HG02588 (cell line): Measurements from ENCODE around the gene AEBP2.
"Not testable (repeated sequence)": the region's sequence is repeated elsewhere in the genome, so short reads cannot be mapped to it uniquely, and the experiment has no call there.

Experiments
- ATAC-seq: cut with Tn5 transposase; IDR thresholded peaks from one replicate; pipeline ENCODE4 v1.9.1; 2021; ENCODE audit warnings: mild to moderate bottlenecking, moderate library complexity; ENCODE audit not compliant: unreplicated experiment

AEBP2 gene

DNA sequence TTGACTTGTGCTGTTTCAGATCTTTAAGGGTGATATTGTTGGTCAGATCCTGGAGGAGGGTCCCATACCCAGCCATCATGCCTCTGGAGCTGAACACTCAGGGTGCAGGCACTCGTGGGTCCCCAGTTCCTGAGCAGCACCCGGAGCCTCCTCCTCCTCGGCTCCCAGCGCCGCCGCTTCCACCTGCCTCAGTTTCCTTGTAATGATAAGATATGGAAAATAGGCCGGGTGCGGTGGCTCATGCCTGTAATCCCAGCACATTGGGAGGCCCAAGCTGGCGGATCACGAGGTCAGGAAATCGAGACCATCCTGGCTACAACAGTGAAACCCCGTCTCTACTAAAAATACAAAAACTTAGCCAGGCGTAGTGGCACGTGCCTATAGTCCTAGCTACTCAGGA lies 20.2 kb upstream of the AEBP2 start:
- ATAC-seq = no peak

DNA sequence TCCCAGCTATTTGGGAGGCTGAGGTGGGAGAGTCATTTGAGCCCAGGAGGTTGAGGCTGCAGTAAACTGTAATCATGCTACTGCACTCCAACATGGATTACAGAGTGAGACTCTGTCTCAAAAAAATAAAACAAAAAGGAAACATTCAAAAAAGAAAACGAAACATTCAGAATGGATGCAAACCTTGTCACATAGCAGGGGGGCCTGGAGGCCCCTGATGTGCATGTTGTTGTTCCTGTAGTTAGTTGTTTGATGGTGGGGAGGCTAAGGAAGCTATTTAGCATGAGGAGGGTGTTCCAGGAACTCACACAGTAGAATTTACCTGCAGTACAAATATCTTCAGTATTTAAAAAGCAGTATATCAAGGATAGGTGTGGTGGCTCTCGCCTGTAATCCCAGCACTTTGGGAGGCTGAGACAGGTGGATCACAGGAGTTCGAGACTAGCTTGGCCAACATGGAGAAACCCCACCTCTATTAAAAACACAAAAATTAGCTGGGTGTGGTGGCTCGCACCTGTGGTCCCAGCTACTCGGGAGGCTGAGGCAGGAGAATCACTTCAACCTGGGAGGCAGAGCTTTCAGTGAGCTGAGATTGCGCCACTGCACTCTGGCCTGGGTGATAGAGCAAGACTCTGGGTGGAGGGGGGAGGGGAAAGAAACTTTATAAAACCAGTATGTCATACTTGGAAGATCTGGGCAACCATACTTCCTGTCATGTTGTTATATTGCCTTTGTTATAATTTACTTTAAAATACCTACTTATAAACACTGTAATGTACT lies 17.6 kb upstream of the AEBP2 start:
- no peak for ATAC-seq

GRCh38 chr12:19423166-19423930 lies 15.9 kb upstream of the AEBP2 start:
- no peak for ATAC-seq

GRCh38 chr12:19428246-19428645 lies 11.0 kb upstream of the AEBP2 start:
- no peak for ATAC-seq

- ATAC-seq = not testable (repeated sequence)
Observed at GRCh38 chr12:19429491-19429890, 9.8 kb upstream of the AEBP2 start.

GRCh38 chr12:19430988-19431387 lies 8.3 kb upstream of the AEBP2 start:
- no peak for ATAC-seq

DNA sequence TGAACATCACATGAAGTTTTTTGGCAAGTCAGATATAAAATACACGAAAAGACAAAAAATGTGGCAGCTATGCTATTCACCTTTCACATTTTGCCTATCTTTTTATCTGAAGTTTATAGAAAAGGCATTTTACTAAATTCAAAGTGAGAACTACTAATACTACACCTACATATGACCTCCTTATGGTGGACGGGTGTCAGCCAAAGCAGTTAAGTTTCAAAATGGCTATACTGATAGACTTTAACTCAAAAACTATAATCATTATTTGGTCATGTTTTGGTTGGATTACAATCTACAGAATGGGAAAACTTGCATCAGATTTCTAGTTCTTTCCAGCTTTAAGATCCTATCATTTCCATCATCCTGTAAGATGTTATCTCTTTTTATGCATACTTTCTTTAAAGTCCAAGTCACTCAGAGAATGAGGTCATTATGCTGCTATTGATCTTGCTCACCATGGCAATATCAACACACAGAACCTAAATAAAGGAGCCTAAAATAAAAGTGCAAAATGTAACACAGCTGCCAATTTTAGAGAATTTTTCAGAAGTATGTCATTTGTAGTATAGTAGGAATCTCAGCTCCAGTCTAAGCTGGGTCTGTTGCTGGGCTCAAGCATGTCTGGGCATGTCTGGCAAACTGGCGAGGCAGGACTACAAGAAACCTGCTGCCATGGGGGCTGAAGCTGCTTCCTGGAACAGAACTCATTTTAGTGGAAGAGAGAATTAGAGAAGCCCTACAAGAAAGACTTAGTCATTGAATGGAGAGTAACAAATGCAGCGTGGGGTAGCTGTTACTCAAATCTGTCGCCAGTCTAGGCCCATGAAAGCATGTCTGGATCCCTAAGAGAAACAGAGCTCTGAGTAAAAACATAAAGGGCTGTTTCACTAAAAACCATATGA lies 7.6 kb upstream of the AEBP2 start:
- peak; percentile 65 for ATAC-seq

DNA sequence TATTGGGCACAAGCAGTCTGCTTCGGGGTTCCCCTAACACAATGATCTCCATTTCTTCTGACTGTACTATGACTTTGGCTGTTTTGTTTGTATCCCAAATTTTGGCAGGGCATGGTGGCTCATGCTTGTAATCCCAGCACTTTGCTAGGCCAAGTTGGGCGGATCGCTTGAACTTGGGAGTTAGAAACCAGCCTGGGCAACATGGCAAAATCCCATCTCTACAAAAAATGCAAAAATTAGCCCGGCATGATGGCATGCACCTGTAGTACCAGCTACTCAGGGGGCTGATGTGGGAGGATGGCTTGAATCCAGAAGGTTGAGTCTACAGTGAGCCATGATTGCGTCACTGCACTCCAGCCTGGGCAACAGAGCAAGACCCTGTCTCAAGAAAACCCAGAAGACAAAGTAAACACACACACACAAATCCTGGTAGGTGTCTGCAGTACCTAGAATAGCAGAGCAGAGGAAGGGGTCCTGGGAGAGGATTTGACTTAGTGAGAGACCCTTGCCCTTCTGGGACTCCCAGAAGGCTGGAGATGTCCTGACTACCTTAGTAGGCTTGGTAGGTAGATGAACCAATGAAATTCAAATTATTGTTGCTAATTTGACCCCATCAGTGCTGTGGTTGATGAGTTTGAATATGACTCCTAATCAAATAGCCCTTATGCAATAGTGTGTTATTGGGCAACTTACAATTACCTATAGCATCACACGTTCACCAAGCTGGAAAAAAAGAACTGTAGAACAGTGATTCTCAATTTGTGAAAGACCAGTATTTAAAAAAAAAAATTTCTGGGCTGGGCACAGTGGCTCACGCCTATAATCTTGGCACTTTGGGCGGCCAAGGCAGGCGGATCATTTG lies 6.8 kb upstream of the AEBP2 start:
- ATAC-seq = no peak

- ATAC-seq = no peak
Observed at GRCh38 chr12:19434538-19434937, 4.8 kb upstream of the AEBP2 start.

GRCh38 chr12:19435831-19436497 lies 3.3 kb upstream of the AEBP2 start:
- ATAC-seq = no peak

- ATAC-seq = no peak
Observed at GRCh38 chr12:19436931-19437330, 2.4 kb upstream of the AEBP2 start.

DNA sequence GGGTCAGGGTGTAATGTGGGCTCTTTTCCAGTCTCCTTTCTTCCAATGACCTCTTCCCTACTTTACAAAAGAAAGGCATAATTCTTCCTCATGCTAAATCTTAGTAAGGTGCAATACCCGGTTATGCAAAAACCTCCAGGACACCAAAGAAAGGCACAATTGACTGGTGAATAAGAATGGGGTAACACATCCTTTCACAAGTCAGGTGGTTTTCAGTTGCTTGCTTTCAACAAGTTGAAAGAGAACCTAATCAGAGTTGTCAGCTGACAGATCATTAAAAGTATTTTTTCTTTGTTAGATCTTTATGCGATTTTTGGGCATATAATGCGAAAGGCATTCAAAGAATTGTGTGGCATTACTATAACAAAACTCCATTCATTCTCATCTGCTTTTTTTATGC lies 1.3 kb upstream of the AEBP2 start:
- no peak for ATAC-seq

- ATAC-seq = peak; percentile 39
Observed at GRCh38 chr12:19440019-19440858, 947 bp downstream of the AEBP2 start.

- ATAC-seq = no peak
Observed at GRCh38 chr12:19440916-19441315, 1.6 kb downstream of the AEBP2 start.

DNA sequence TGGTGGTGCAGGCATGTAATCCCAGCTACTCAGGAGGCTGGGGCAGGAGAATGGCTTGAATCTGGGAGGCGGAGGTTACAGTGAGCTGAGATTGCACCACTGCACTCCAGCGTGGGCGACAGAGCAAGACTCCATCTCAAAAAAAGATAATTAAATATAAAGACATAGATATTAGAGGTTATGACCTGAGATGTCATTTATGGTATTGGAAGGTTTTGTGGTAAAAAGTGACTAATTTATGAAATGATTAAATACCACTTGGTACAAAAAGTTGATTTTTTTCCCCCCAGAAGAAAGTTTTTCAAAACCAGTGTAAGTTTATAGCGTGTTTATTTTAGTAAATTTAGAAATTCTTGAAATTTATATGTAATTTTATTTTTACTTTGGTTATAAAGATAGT lies 4.3 kb downstream of the AEBP2 start:
- ATAC-seq = no peak

- no peak for ATAC-seq
Observed at GRCh38 chr12:19444097-19444496, 4.8 kb downstream of the AEBP2 start.

DNA sequence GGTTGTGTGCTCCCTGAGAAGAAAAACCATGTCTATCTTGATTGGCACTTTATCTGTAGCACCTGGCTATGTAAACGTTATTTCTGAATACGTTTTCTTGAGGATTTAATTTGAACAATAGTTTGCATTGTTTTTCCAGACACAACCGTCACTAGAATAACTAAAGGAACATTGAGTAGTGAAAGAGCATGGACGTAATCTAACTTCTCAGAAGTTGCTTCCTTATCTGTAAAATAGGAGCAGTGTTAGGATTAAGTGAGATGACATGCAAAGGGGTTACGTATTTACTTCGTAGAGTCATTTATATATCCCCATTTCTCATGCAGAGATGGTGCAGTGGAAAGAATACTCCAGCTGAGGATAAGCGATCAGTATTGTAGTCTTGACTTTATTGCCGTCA lies 8.1 kb downstream of the AEBP2 start:
- ATAC-seq = no peak

DNA sequence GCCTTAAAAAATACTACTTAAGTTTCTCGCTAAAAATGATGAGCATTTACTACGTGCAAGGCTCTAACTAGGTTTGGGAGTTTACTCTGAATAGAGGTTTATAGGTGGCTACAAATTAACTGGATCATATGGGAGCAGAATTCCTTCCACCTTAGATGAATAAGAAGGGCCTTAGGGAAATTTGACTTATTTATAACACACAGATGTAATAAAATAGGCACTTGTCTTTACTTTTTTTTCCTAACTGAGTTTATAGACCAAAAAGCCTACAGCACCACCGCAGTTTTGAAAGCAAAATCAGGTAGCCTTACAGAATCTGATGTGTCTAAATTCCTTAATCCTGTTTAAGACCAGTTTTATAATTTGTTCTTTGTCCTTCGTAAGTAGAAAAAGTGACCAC lies 10.5 kb downstream of the AEBP2 start:
- no peak for ATAC-seq

DNA sequence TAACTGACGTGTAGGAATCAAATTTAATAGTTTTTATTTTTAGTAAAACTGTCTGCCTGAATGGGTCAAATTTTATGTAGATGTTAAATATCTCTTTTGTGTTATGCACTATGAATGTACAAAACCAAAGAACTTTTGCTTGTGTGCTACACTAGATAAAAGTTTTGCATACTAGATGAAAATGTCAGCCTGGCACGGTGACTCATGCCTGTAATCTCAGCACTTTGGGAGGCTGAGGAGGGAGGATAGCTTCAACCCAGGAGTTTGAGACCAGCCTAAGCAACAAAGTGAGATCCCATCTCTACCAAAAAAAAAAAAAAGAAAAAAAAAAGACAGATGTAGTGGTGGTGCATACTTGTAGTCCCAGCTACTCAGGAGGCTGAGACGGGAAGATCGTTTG lies 11.1 kb downstream of the AEBP2 start:
- ATAC-seq = no peak
